ENCODE data around the gene PRLR. TPM values are rescaled to one million over a fixed set of nuclear protein-coding genes. Genes with fewer than 3 reads are reported as not detected.

PRLR gene
- total and polyA plus RNA-seq, 10 of the 15 experiments (the other 5 are each of a cell fraction or from before 2014, with no cell fraction given): 0.03 to 8.1 (median 0.20) TPM

GRCh38 chr5:35125746-35126145 is 104.5 kb downstream of the PRLR start:
- Histone ChIP-seq H3K79me2 (ENCODE audit: control insufficient read depth, insufficient read depth, low read length) (no peaks in the 10 kb centered on the region), H3K4me3 (no peak overlapping the region), H2AFZ (ENCODE audit: control insufficient read depth, low read depth, low read length) (no peak overlapping the region), H3K27me3 (replicated peaks in 1 of 2; ENCODE audit: control insufficient read depth in 2 of 2, insufficient read depth in 2 of 2, low read length in 1 of 2) (no peaks in the 10 kb centered on the region), H3K9me3 (replicated peaks; ENCODE audit: control insufficient read depth, insufficient read depth, low read length) (no peaks in the 10 kb centered on the region), H4K20me1 (ENCODE audit: control insufficient read depth, insufficient read depth) (no peaks in the 10 kb centered on the region), H3K9ac (ENCODE audit: control insufficient read depth, insufficient read depth, low read length) (no peak overlapping the region), H3K36me3 (ENCODE audit: control insufficient read depth in 2 of 2, insufficient read depth in 2 of 2, low read length in 1 of 2) (no peaks in the 10 kb centered on the region; a peak in 1 of 4 replicates), H3K4me1 (ENCODE audit: control insufficient read depth, insufficient read depth, low read length) (no peaks in the 10 kb centered on the region), H3K27ac (ENCODE audit: control insufficient read depth, insufficient read depth) (no peak overlapping the region), H3K4me2 (ENCODE audit: control insufficient read depth, insufficient read depth) (no peak overlapping the region)
- TF ChIP-seq E4F1 (IDR thresholded peaks at IDR 0.05; ENCODE audit: borderline replicate concordance, partially characterized antibody) (no peak), IKZF1 (conservative IDR thresholded peaks at IDR 0.05) (no peak)
- in situ Hi-C loops (cut with MboI): no loop called here
- ChIA-PET RAD21 (ENCODE audit: unreplicated experiment) (no interaction called here), SMC1A (ENCODE audit: uncharacterized antibody, unreplicated experiment) (no interaction called here), CTCF (interaction anchor here (1.1 kb wide), 1 partner anchor 13 kb away, joined by 3 read pairs; no protein-coding TSS in a partner anchor), POLR2A (interaction anchor here (1.2 kb wide), 1 partner anchor 12 kb away, joined by 3 read pairs; no protein-coding TSS in a partner anchor)
- DNase-seq (ENCODE audit: low read depth, low spot score): no peak
- intact Hi-C loops (cut with micrococcal nuclease; ENCODE audit: unreplicated experiment): no loop called here
- BruUV-seq (replicated peaks): no TSS peak
- FAIRE-seq: no peak
- no peak for ATAC-seq
- WGBS (ENCODE audit: insufficient coverage, insufficient replicate concordance, low lambda C conversion rate, missing lambda C conversion rate): 2% methylated on average over 2 of the region's 2 CpGs

GRCh38 chr5:35124932-35125331 is 105.4 kb downstream of the PRLR start:
- intact Hi-C loops (cut with micrococcal nuclease; ENCODE audit: unreplicated experiment): no loop called here
- Histone ChIP-seq H3K27ac (ENCODE audit: control insufficient read depth, insufficient read depth) (no peak overlapping the region), H3K79me2 (ENCODE audit: control insufficient read depth, insufficient read depth, low read length) (no peaks in the 10 kb centered on the region), H3K27me3 (replicated peaks in 1 of 2; ENCODE audit: control insufficient read depth in 2 of 2, insufficient read depth in 2 of 2, low read length in 1 of 2) (no peaks in the 10 kb centered on the region), H3K9me3 (replicated peaks; ENCODE audit: control insufficient read depth, insufficient read depth, low read length) (no peaks in the 10 kb centered on the region; the same call in 2 of the 3 replicates), H3K36me3 (ENCODE audit: control insufficient read depth in 2 of 2, insufficient read depth in 2 of 2, low read length in 1 of 2) (no peaks in the 10 kb centered on the region; a peak in 1 of 4 replicates), H3K4me2 (ENCODE audit: control insufficient read depth, insufficient read depth) (no peak overlapping the region), H2AFZ (ENCODE audit: control insufficient read depth, low read depth, low read length) (no peak overlapping the region), H3K9ac (ENCODE audit: control insufficient read depth, insufficient read depth, low read length) (no peak overlapping the region), H3K4me3 (no peak overlapping the region), H4K20me1 (ENCODE audit: control insufficient read depth, insufficient read depth) (no peaks in the 10 kb centered on the region), H3K4me1 (ENCODE audit: control insufficient read depth, insufficient read depth, low read length) (no peaks in the 10 kb centered on the region)
- BruUV-seq (replicated peaks): no TSS peak
- ChIA-PET RAD21 (ENCODE audit: unreplicated experiment) (no interaction called here), CTCF (no interaction called here), POLR2A (interaction anchor here (1.2 kb wide), 1 partner anchor 11 kb away, joined by 3 read pairs; no protein-coding TSS in a partner anchor), SMC1A (ENCODE audit: uncharacterized antibody, unreplicated experiment) (no interaction called here)
- ATAC-seq (no peak), DNase-seq (ENCODE audit: low read depth, low spot score) (no peak), FAIRE-seq (no peak)
- in situ Hi-C loops (cut with MboI): no loop called here
- WGBS (ENCODE audit: insufficient coverage, insufficient replicate concordance, low lambda C conversion rate, missing lambda C conversion rate): 0% methylated on average over 2 of the region's 2 CpGs
- TF ChIP-seq SIX5 (IDR thresholded peaks at IDR 0.05; ENCODE audit: low read depth, low read length, severe bottlenecking): no peak
- no peak for TF ChIP-seq NFIC (IDR thresholded peaks at IDR 0.05; ENCODE audit: low read depth, low read length)
- TF ChIP-seq BRCA1 (IDR thresholded peaks at IDR 0.05; ENCODE audit: low read depth, low read length): no peak
- TF ChIP-seq NFYA (IDR thresholded peaks at IDR 0.05; ENCODE audit: borderline replicate concordance, low read depth, low read length): no peak
- no peak for TF ChIP-seq RUNX3 (IDR thresholded peaks at IDR 0.05; ENCODE audit: low read length)
- no peak for TF ChIP-seq REST (IDR thresholded peaks at IDR 0.05; ENCODE audit: low read depth, low read length)
- TF ChIP-seq LARP7 (IDR thresholded peaks at IDR 0.05): no peak
- TF ChIP-seq NR2C2 (IDR thresholded peaks at IDR 0.05; ENCODE audit: borderline replicate concordance, control insufficient read depth, insufficient read length, low read depth): no peak
- TF ChIP-seq RBBP5 (conservative IDR thresholded peaks at IDR 0.05): no peak
